ENCODE measurements around the gene TRAPPC11. TPM values are rescaled to one million over a fixed set of nuclear protein-coding genes. Genes with fewer than 3 reads are reported as not detected.

Gene TRAPPC11
- total RNA-seq, 2 experiments from 2014 or later = 25.0 to 32.6 TPM

- H3K27ac Mint-ChIP-seq = no peak overlapping the region
- intact Hi-C loops (cut with micrococcal nuclease) = loop anchor here (10.0 kb wide), 1 partner anchor 224 kb away; the partner anchor contains the start of gene ING2
Observed at GRCh38 chr4:183728223-183729068, 69.4 kb downstream of the TRAPPC11 start.

GRCh38 chr4:183729069-183729406, 69.9 kb downstream of the TRAPPC11 start:
- Mint-ChIP-seq H3K9me3 (no peaks in the 10 kb centered on the region), H3K27ac (no peak overlapping the region)

More at GRCh38 chr4:183728223-183729068, 69.4 kb downstream of the TRAPPC11 start:
- Mint-ChIP-seq H3K9me3 (no peaks in the 10 kb centered on the region), H3K4me3 (no peak overlapping the region), H3K27me3 (ENCODE audit: low read depth) (peaks cover 1% of the 10 kb centered on the region), H3K36me3 (ENCODE audit: low read depth) (no peaks in the 10 kb centered on the region), H3K4me1 (ENCODE audit: low read depth) (peaks cover 1% of the 10 kb centered on the region)
- CTCF ChIA-PET = no interaction called here
- DNase-seq = no peak

DNA sequence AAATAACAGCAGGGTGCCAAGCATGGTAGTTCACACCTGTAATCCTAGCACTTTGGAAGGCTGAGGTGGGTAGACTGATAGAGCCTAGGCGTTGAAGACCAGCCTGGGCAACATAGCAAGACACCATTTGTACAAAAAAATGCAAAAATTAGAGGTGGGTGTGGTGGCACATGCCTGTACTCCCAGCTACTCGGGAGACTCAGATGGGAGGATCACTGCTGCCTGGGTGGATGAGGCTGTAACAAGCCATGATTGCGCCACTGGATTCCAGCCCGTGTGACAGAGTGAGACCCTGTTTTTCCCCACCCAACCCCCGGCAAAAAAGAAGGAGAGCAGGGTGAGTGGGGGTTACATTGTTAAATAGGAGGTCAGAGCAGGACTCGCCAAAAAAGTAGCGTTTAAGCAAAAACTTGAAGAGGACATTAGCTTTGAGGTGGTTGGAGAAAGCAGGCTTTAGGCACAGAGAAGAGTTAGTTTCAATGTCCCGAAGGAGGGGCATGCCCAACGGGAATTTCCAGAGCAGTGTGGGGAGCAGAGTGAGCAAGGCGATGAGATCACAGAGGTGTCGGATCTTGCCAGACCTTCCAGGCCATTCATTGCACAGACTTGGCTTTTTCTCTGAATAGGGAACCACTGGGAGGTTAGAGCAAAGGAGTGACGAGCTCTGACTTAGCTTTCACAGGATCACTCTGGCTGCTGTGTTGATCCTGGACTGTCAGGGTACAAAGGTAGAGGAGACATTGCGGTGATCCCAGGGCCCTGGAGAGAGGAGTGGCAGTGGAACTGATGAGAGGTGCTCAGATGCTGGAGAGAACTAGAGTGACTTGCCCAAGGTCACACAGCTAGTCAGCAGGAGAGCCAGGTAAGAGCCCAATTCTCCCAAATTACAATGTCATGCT, 70.6 kb downstream of the TRAPPC11 start:
- no peak overlapping the region for H3K4me3 Mint-ChIP-seq
- intact Hi-C loops (cut with micrococcal nuclease) = loop anchor here (10.0 kb wide), 1 partner anchor 225 kb away; the partner anchor contains the start of gene ING2
- H3K9me3 Mint-ChIP-seq = no peaks in the 10 kb centered on the region
- CTCF ChIA-PET = no interaction called here
- H3K27me3 Mint-ChIP-seq (ENCODE audit: low read depth) = peaks cover 2% of the 10 kb centered on the region
- no peaks in the 10 kb centered on the region for H3K4me1 Mint-ChIP-seq (ENCODE audit: low read depth)
- H3K36me3 Mint-ChIP-seq (ENCODE audit: low read depth) = no peaks in the 10 kb centered on the region
- H3K27ac Mint-ChIP-seq = no peak overlapping the region
- DNase-seq = no peak

More at GRCh38 chr4:183729069-183729406, 69.9 kb downstream of the TRAPPC11 start:
- Mint-ChIP-seq H3K4me3 (no peak overlapping the region), H3K36me3 (ENCODE audit: low read depth) (no peaks in the 10 kb centered on the region), H3K4me1 (ENCODE audit: low read depth) (no peaks in the 10 kb centered on the region), H3K27me3 (ENCODE audit: low read depth) (peaks cover 2% of the 10 kb centered on the region)
- intact Hi-C loops (cut with micrococcal nuclease) = loop anchor here (10.0 kb wide), 1 partner anchor 224 kb away; the partner anchor contains the start of gene ING2
- no peak for DNase-seq
- CTCF ChIA-PET = no interaction called here

DNA sequence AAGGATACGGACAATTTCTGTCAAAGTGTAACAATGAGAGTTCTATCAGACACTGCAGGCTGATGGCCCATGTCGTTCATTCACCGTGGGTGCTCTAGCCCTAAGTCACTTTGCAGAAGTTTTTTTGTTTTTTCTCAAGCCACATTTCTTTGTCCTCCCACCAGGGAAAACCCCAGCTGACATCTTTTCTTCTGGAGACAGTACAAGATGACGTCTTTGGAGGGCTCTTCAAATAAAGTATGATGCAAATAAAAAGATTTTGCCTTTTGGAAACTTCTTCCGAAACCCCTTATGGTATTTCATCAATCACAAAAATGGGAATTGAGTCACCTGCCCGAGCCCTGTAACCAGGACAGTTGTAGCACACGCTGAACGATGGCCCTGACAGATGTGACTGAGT, 73.2 kb downstream of the TRAPPC11 start:
- H3K27ac Mint-ChIP-seq = no peak overlapping the region
- no peaks in the 10 kb centered on the region for H3K36me3 Mint-ChIP-seq (ENCODE audit: low read depth)
- CTCF ChIA-PET = no interaction called here
- DNase-seq = no peak
- intact Hi-C loops (cut with micrococcal nuclease) = no loop called here
- no peaks in the 10 kb centered on the region for H3K4me1 Mint-ChIP-seq (ENCODE audit: low read depth)
- peaks cover 2% of the 10 kb centered on the region for H3K27me3 Mint-ChIP-seq (ENCODE audit: low read depth)
- H3K9me3 Mint-ChIP-seq = no peaks in the 10 kb centered on the region
- H3K4me3 Mint-ChIP-seq = no peak overlapping the region

GRCh38 chr4:183733181-183733580, 74.1 kb downstream of the TRAPPC11 start:
- DNase-seq = no peak
- intact Hi-C loops (cut with micrococcal nuclease) = no loop called here
- Mint-ChIP-seq H3K27ac (no peak overlapping the region), H3K36me3 (ENCODE audit: low read depth) (no peaks in the 10 kb centered on the region), H3K4me3 (no peak overlapping the region), H3K9me3 (no peaks in the 10 kb centered on the region), H3K27me3 (ENCODE audit: low read depth) (peaks cover 2% of the 10 kb centered on the region), H3K4me1 (ENCODE audit: low read depth) (no peaks in the 10 kb centered on the region)
- CTCF ChIA-PET = no interaction called here

DNA sequence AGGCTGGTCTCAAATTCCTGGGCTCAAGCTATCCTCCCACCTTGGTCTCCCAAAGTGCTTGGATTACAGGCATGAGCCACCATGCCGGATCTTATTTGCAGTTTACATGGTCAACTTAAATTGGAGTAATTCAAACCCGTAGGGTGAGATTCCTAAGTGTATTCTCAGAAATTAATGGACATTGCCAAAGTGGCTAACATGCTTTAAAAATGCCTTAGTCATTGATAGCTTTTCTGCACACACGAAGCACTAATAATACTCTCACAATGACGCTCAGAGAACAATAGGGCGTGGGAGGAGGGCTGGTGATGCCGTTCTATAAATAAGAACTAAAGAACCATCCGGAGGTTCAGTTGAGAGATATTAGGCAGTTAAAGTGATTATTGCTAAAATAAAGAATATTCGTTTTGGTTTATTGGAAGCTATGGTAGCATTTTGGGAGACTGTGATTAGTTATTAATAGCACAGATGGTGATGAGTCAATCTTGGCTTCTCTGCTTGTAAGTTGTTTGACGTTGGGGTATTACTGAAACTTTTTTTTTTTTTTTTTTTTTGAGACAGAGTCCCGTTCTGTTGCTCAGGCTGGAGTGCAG, 79.1 kb downstream of the TRAPPC11 start:
- Mint-ChIP-seq H3K4me3 (no peak overlapping the region), H3K4me1 (ENCODE audit: low read depth) (no peaks in the 10 kb centered on the region), H3K27me3 (ENCODE audit: low read depth) (peaks cover 2% of the 10 kb centered on the region), H3K9me3 (no peaks in the 10 kb centered on the region), H3K36me3 (ENCODE audit: low read depth) (no peaks in the 10 kb centered on the region), H3K27ac (no peak overlapping the region)
- intact Hi-C loops (cut with micrococcal nuclease) = no loop called here
- no peak for DNase-seq
- CTCF ChIA-PET = no interaction called here

DNA sequence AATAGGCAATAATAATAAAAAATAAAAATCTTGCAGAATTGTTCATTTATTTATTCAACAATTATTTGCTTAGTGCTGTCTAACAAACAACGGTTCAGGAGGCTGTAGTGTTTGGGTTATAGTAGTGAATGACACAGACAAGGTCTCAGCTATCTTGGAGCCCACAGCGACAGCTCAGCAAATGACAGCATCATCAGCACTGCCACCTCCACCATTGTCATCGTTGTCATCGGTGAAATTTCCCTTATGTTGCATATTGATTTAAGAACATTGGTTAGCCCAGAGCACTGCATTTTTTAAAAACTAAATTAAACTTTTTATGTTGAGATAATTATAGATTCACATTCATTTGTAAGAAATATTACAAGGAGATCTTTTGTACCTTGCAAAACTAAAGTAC, 79.9 kb downstream of the TRAPPC11 start:
- H3K4me3 Mint-ChIP-seq = no peak overlapping the region
- peaks cover under 1% of the 10 kb centered on the region for H3K27me3 Mint-ChIP-seq (ENCODE audit: low read depth)
- H3K27ac Mint-ChIP-seq = no peak overlapping the region
- intact Hi-C loops (cut with micrococcal nuclease) = no loop called here
- H3K36me3 Mint-ChIP-seq (ENCODE audit: low read depth) = no peaks in the 10 kb centered on the region
- H3K9me3 Mint-ChIP-seq = no peaks in the 10 kb centered on the region
- no peaks in the 10 kb centered on the region for H3K4me1 Mint-ChIP-seq (ENCODE audit: low read depth)
- DNase-seq = no peak
- CTCF ChIA-PET = no interaction called here

DNA sequence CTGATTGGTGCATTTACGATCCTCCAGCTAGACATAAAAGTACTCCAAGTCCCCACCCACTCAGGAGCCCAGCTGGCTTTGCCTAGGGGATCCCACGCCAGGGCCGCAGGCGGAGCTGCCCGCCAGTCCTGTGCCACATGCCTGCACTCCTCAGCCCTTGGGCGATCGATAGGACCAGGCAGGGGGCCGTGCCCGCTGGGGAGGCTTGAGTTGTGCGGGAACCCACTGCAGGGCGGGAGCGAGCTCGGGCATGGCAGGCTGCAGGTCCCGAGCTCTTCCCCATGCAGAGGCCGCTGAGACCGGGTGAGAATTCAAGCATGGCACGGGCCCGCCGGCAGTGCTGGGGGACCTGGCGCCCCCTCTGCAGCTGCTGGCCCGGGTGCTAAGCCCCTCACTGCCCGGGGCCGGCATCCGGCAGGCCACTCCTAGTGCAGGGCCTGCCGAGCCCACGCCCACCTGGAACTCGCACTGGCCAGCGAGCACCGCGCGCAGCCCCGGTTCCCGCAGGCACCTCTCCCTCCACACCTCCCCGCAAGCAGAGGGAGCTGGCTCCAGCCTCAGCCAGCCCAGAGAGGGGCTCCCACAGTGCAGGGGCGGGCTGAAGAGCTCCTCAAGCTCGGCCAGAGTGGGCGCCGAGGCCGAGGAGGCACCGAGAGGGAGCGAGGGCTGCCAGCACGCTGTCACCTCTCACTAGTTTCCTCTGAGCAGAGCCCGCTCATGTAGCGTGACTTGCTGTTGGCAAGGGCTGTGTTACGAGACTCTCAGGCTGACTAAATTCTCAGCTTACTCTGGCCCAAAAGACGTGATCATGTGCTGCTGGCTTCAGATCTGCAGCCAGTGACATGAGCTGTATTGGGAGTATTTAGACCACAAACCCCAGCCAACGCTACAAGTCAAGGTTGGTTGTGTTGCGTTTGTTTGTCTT, 87.5 kb downstream of the TRAPPC11 start:
- CTCF ChIA-PET = no interaction called here
- no peak overlapping the region for H3K27ac Mint-ChIP-seq
- DNase-seq = no peak
- H3K9me3 Mint-ChIP-seq = no peaks in the 10 kb centered on the region
- intact Hi-C loops (cut with micrococcal nuclease) = no loop called here
- peaks cover 2% of the 10 kb centered on the region for H3K27me3 Mint-ChIP-seq (ENCODE audit: low read depth)
- H3K4me3 Mint-ChIP-seq = no peak overlapping the region
- H3K36me3 Mint-ChIP-seq (ENCODE audit: low read depth) = no peaks in the 10 kb centered on the region
- no peaks in the 10 kb centered on the region for H3K4me1 Mint-ChIP-seq (ENCODE audit: low read depth)

DNA sequence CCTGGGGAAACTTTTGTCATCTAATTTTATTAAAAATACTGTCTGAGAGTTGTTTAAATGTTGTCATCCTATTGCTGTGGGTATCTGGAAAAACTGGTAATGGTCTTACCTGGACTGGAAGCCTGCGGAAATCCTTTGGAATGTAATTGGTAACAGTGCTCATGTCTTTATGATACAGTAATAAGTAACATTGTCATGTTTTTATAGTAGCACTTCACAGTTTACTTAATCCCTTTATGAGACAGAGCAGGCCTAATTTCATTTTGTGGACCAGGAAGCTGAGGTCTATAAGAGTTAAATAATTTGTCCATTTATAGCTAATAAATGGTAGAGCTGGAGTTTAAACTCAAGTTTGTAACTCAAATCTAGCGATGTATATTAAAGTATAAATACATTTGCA, 88.3 kb downstream of the TRAPPC11 start:
- no peak overlapping the region for H3K27ac Mint-ChIP-seq
- CTCF ChIA-PET = no interaction called here
- DNase-seq = no peak
- no peak overlapping the region for H3K4me3 Mint-ChIP-seq
- no peaks in the 10 kb centered on the region for H3K36me3 Mint-ChIP-seq (ENCODE audit: low read depth)
- intact Hi-C loops (cut with micrococcal nuclease) = no loop called here
- peaks cover 2% of the 10 kb centered on the region for H3K27me3 Mint-ChIP-seq (ENCODE audit: low read depth)
- H3K9me3 Mint-ChIP-seq = no peaks in the 10 kb centered on the region
- H3K4me1 Mint-ChIP-seq (ENCODE audit: low read depth) = no peaks in the 10 kb centered on the region

DNA sequence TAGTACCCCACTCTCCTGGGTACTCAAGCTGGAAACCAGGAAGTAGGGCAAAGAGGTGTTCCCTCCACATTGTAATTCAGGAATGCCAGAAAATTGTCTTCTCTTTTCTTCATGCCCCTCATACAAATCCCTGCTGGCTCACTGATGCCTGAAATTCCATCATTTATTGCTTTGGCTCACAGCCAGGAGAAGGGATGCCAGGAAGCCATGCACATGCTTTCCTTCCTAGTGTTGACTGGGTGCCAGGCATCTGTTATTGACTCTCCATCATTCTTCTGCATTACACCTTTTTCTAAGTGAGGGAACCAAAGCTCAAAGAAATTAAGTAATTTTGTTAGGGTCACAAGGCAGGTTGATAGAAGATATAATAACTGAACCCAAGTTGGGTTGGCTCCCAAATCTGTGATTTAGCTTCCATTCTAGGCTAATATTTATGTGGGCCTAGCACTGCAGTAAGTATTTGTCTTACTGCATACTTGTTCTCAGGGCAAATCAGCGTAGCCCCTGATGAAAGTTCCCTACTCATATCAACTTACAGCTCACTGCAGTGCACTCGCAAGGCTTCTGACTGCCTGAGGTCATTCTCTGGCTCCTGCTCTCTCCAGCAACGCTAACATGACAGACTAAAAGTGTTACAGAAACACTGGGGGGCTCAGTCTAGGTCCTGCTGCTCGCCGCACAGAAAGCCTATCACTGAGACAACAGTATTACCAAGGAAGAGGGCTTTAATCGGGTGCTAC, 89.0 kb downstream of the TRAPPC11 start:
- H3K9me3 Mint-ChIP-seq = no peaks in the 10 kb centered on the region
- H3K36me3 Mint-ChIP-seq (ENCODE audit: low read depth) = no peaks in the 10 kb centered on the region
- no peak for DNase-seq
- CTCF ChIA-PET = interaction anchor here (0.6 kb wide), 1 partner anchor 1559 kb away, joined by 3 read pairs; no protein-coding TSS in a partner anchor
- H3K27ac Mint-ChIP-seq = no peak overlapping the region
- no peak overlapping the region for H3K4me3 Mint-ChIP-seq
- intact Hi-C loops (cut with micrococcal nuclease) = no loop called here
- peaks cover 2% of the 10 kb centered on the region for H3K27me3 Mint-ChIP-seq (ENCODE audit: low read depth)
- no peaks in the 10 kb centered on the region for H3K4me1 Mint-ChIP-seq (ENCODE audit: low read depth)

DNA sequence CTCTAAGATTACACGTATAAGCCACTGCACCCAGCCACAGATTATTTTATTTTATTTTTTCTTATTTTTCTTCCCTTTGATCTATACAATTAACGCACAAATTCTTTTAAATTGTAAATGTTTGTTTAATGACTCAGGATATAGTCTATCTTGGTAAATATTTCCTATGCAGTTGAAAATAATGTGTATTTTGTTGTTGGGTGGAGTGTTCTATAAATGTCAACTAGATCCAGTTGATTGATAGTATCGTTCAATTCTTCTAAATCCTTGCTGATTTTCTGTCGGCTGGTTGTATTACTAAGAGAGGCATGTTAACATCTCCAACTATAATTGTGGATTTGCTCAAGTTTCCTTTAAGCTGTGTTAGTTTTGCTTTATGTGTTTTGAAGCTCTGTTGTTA, 92.0 kb downstream of the TRAPPC11 start:
- intact Hi-C loops (cut with micrococcal nuclease) = no loop called here
- no peaks in the 10 kb centered on the region for H3K4me1 Mint-ChIP-seq (ENCODE audit: low read depth)
- H3K4me3 Mint-ChIP-seq = no peak overlapping the region
- no peaks in the 10 kb centered on the region for H3K9me3 Mint-ChIP-seq
- no peaks in the 10 kb centered on the region for H3K36me3 Mint-ChIP-seq (ENCODE audit: low read depth)
- DNase-seq = no peak
- H3K27me3 Mint-ChIP-seq (ENCODE audit: low read depth) = no peaks in the 10 kb centered on the region
- no peak overlapping the region for H3K27ac Mint-ChIP-seq
- CTCF ChIA-PET = no interaction called here
